K562 (cell line): ENCODE measurements around the gene GTPBP6.

ENCODE experiments used
- BACH1 ChIP-seq: fragments of 200-800 bp; sonication (Bioruptor generic); IDR thresholded peaks from 2 replicates; pipeline ENCODE4 v1.6.1; 2016; ENCODE audit warnings: missing genetic modification characterization, missing compliant biosample characterization
- CTCF ChIP-seq, 3 experiments: IDR thresholded peaks in 2 of 3; conservative IDR thresholded peaks in 1 of 3; 2 replicates each; pipeline ENCODE4 v1.5.1; 2011 to 2012; ENCODE audit warnings: low read length in 3 of 3, mild to moderate bottlenecking in 3 of 3, control low read depth in 2 of 3, improper control_type of control experiment in 1 of 3, inconsistent platforms in 1 of 3, low read depth in 1 of 3, mixed read lengths in 1 of 3, moderate library complexity in 1 of 3; ENCODE audit not compliant: insufficient read depth in 2 of 3
- DPF2 ChIP-seq: fragments of 450-650 bp; IDR thresholded peaks from 2 replicates; pipeline ENCODE4 v1.6.1; 2016
- EZH2 ChIP-seq: IDR thresholded peaks from 2 replicates; pipeline ENCODE4 v1.6.1; 2012; ENCODE audit warnings: low read depth, mild to moderate bottlenecking, inconsistent platforms, low read length, borderline replicate concordance
- NFIC ChIP-seq: fragments of 450-650 bp; IDR thresholded peaks from 2 replicates; pipeline ENCODE4 v1.6.1; 2017; ENCODE audit warnings: mild to moderate bottlenecking, inconsistent platforms
- ZBTB17 ChIP-seq: fragments of 450-650 bp; formaldehyde crosslinking; IDR thresholded peaks from 2 replicates; pipeline ENCODE4 v1.4.0; 2020; ENCODE audit warnings: mild to moderate bottlenecking
- ZNF274 ChIP-seq: IDR thresholded peaks from 2 replicates; pipeline ENCODE4 v1.6.1; 2011; ENCODE audit warnings: low read depth, mild to moderate bottlenecking, low read length, moderate library complexity, borderline replicate concordance

- TF ChIP-seq CTCF (IDR thresholded peaks at IDR 0.05 in 2 of 3, conservative IDR thresholded peaks at IDR 0.05 in 1 of 3; ENCODE audit: insufficient read depth in 2 of 3, low read depth in 1 of 3, low read length in 3 of 3) (no peak), DPF2 (no peak), ZNF274 (no peak), EZH2 (no peak), ZBTB17 (no peak), BACH1 (tag) (no peak), NFIC (no peak)
Measured at GRCh38 chrX:340641-341423, 22.2 kb upstream of the GTPBP6 start.
